HG02623 (cell line): Measurements from ENCODE around the gene CELF2.

Source experiments
- ATAC-seq: cut with Tn5 transposase; IDR thresholded peaks from one replicate; pipeline ENCODE4 v1.9.1; 2021; ENCODE audit warnings: moderate library complexity; ENCODE audit not compliant: unreplicated experiment

CELF2 gene

GRCh38 chr10:11020548-11020942 is 2.9 kb downstream of the CELF2 start:
- no peak for ATAC-seq

GRCh38 chr10:11022213-11022612 is 4.5 kb downstream of the CELF2 start:
- ATAC-seq, result no peak

- no peak for ATAC-seq
These were observed 5.6 kb downstream of the CELF2 start for GRCh38 chr10:11023009-11023953.

- ATAC-seq, result no peak
These were observed 6.9 kb downstream of the CELF2 start for GRCh38 chr10:11024596-11024995.

- ATAC-seq, result no peak
These were observed 8.3 kb downstream of the CELF2 start for GRCh38 chr10:11025978-11026377.

GRCh38 chr10:11026773-11027172 is 9.1 kb downstream of the CELF2 start:
- ATAC-seq, result no peak

- ATAC-seq, result no peak
These were observed 17.1 kb downstream of the CELF2 start for GRCh38 chr10:11034762-11035161.

GRCh38 chr10:11035301-11035991 is 17.8 kb downstream of the CELF2 start:
- no peak for ATAC-seq

- no peak for ATAC-seq
These were observed 18.8 kb downstream of the CELF2 start for GRCh38 chr10:11036424-11037011.

- ATAC-seq, result no peak
These were observed 20.3 kb downstream of the CELF2 start for GRCh38 chr10:11037991-11038390.

GRCh38 chr10:11042357-11042756 is 24.7 kb downstream of the CELF2 start:
- no peak for ATAC-seq

- ATAC-seq, result no peak
These were observed 25.4 kb downstream of the CELF2 start for GRCh38 chr10:11043039-11043438.

- ATAC-seq, result no peak
These were observed 25.9 kb downstream of the CELF2 start for GRCh38 chr10:11043446-11044127.

- ATAC-seq, result no peak
These were observed 27.8 kb downstream of the CELF2 start for GRCh38 chr10:11045487-11045886.

GRCh38 chr10:11045995-11046775 is 28.5 kb downstream of the CELF2 start:
- no peak for ATAC-seq

- ATAC-seq, result no peak
These were observed 29.1 kb downstream of the CELF2 start for GRCh38 chr10:11046776-11047160.

GRCh38 chr10:11048707-11049278 is 31.1 kb downstream of the CELF2 start:
- ATAC-seq, result no peak

GRCh38 chr10:11049806-11050205 is 32.1 kb downstream of the CELF2 start:
- ATAC-seq, result no peak

- no peak for ATAC-seq
These were observed 32.9 kb downstream of the CELF2 start for GRCh38 chr10:11050301-11051287.
